WERI-Rb-1 (cell line): ENCODE measurements around the gene FAM236B.
"Not testable (repeated sequence)": the region's sequence is repeated elsewhere in the genome, so short reads cannot be mapped to it uniquely, and the experiment has no call there.

Source experiments
- DNase-seq: peaks from one replicate; pipeline ENCODE4 v3.0.0-alpha.2; 2020
- H3K27ac ChIP-seq: fragments of 250-450 bp; sonication (Bioruptor Pico); 2 replicates; pipeline ENCODE4 v1.5.1; 2020; ENCODE audit warnings: mild to moderate bottlenecking, moderate library complexity
- H3K27me3 ChIP-seq: fragments of 250-450 bp; sonication (Bioruptor Pico); 2 replicates; pipeline ENCODE4 v1.5.1; 2021; ENCODE audit warnings: mild to moderate bottlenecking, low read depth, moderate library complexity; ENCODE audit not compliant: insufficient read depth, severe bottlenecking
- H3K36me3 ChIP-seq: fragments of 250-450 bp; sonication (Bioruptor Pico); 2 replicates; pipeline ENCODE4 v1.5.1; 2020; ENCODE audit warnings: mild to moderate bottlenecking, moderate library complexity
- H3K4me3 ChIP-seq: 2 replicates; pipeline ENCODE4 v1.5.1; 2011; ENCODE audit warnings: low read depth, mild to moderate bottlenecking, control low read depth, low read length
- H3K9me3 ChIP-seq: fragments of 250-450 bp; sonication (Bioruptor Pico); 2 replicates; pipeline ENCODE4 v1.5.1; 2021; ENCODE audit warnings: mild to moderate bottlenecking, moderate library complexity; ENCODE audit not compliant: severe bottlenecking
- TF ChIP-seq, protein P1 (sequence below): IDR thresholded peaks from 2 replicates; pipeline ENCODE4 v1.5.1; 2011; ENCODE audit warnings: low read depth, mild to moderate bottlenecking, control low read depth, inconsistent platforms, low read length

The FAM236B gene

GRCh38 chrX:72735561-72735960, 46.9 kb downstream of the FAM236B start:
- no peak overlapping the region for H3K4me3 ChIP-seq
- no peaks in the 10 kb centered on the region for H3K9me3 ChIP-seq
- no peak overlapping the region for H3K27ac ChIP-seq
- peaks cover 2% of the 10 kb centered on the region for H3K27me3 ChIP-seq
- H3K36me3 ChIP-seq, result no peaks in the 10 kb centered on the region
- TF ChIP-seq, protein P1, sequence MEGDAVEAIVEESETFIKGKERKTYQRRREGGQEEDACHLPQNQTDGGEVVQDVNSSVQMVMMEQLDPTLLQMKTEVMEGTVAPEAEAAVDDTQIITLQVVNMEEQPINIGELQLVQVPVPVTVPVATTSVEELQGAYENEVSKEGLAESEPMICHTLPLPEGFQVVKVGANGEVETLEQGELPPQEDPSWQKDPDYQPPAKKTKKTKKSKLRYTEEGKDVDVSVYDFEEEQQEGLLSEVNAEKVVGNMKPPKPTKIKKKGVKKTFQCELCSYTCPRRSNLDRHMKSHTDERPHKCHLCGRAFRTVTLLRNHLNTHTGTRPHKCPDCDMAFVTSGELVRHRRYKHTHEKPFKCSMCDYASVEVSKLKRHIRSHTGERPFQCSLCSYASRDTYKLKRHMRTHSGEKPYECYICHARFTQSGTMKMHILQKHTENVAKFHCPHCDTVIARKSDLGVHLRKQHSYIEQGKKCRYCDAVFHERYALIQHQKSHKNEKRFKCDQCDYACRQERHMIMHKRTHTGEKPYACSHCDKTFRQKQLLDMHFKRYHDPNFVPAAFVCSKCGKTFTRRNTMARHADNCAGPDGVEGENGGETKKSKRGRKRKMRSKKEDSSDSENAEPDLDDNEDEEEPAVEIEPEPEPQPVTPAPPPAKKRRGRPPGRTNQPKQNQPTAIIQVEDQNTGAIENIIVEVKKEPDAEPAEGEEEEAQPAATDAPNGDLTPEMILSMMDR, result no peak
- DNase-seq, result no peak

- DNase-seq, H3K27ac ChIP-seq, H3K27me3 ChIP-seq, H3K4me3 ChIP-seq, H3K9me3 ChIP-seq, H3K36me3 ChIP-seq: not testable (repeated sequence)
Measured at GRCh38 chrX:72733636-72734035, 48.8 kb downstream of the FAM236B start.
